Astrocyte (in vitro differentiated cells and primary cell): ENCODE measurements around the gene TLE5. TPM values are rescaled to one million over a fixed set of nuclear protein-coding genes. Genes with fewer than 3 reads are reported as not detected.

Experiments
- DNase-seq: peaks from one replicate; pipeline ENCODE4 v3.0.0-alpha.2; 2010; ENCODE audit warnings: low read depth
- FAIRE-seq: peaks from 2 replicates; lab custom pipeline; 2011; peaks lifted over from hg19 to GRCh38; lab: Jason Lieb, UNC
- H2AFZ ChIP-seq: 2 replicates; pipeline ENCODE4 v1.6.0; 2012; ENCODE audit warnings: low read depth, low read length, inconsistent platforms
- H3K27ac ChIP-seq: 2 replicates; pipeline ENCODE4 v1.5.1; 2011; ENCODE audit warnings: low read depth, low read length, inconsistent platforms
- H3K27me3 ChIP-seq: 2 replicates; pipeline ENCODE4 v1.6.0; 2011; ENCODE audit warnings: low read length, inconsistent platforms; ENCODE audit not compliant: insufficient read depth
- H3K36me3 ChIP-seq: 2 replicates; pipeline ENCODE4 v1.5.1; 2011; ENCODE audit warnings: low read length, inconsistent platforms; ENCODE audit not compliant: insufficient read depth
- H3K4me1 ChIP-seq: 2 replicates; pipeline ENCODE4 v1.5.1; 2011; ENCODE audit warnings: low read length, inconsistent platforms; ENCODE audit not compliant: insufficient read depth
- H3K4me2 ChIP-seq: 2 replicates; pipeline ENCODE4 v1.6.0; 2012; ENCODE audit warnings: low read length, inconsistent platforms
- H3K4me3 ChIP-seq: 2 replicates; pipeline ENCODE4 v1.5.1; 2011; ENCODE audit warnings: low read depth, mild to moderate bottlenecking, low read length, inconsistent platforms; ENCODE audit not compliant: insufficient read depth
- H3K79me2 ChIP-seq: 2 replicates; pipeline ENCODE4 v1.6.0; 2012; ENCODE audit warnings: mild to moderate bottlenecking, low read length, inconsistent platforms; ENCODE audit not compliant: insufficient read depth
- H3K9ac ChIP-seq: 2 replicates; pipeline ENCODE4 v1.6.0; 2012; ENCODE audit warnings: mild to moderate bottlenecking, low read length, inconsistent platforms
- H3K9me3 ChIP-seq: 2 replicates; pipeline ENCODE4 v1.5.1; 2012; ENCODE audit warnings: low read depth, mild to moderate bottlenecking, low read length, inconsistent platforms; ENCODE audit not compliant: insufficient read depth
- H4K20me1 ChIP-seq: 2 replicates; pipeline ENCODE4 v1.6.0; 2012; ENCODE audit warnings: low read length, inconsistent platforms; ENCODE audit not compliant: insufficient read depth
- H3K27ac Mint-ChIP-seq: one replicate; pipeline ENCODE4 v1.8.0; 2021; ENCODE audit warnings: mild to moderate bottlenecking, mixed read lengths; ENCODE audit not compliant: unreplicated experiment
- H3K27me3 Mint-ChIP-seq: one replicate; pipeline ENCODE4 v1.8.0; 2021; ENCODE audit warnings: low read depth, mixed read lengths; ENCODE audit not compliant: unreplicated experiment
- H3K36me3 Mint-ChIP-seq: one replicate; pipeline ENCODE4 v1.8.0; 2021; ENCODE audit warnings: low read depth, mixed read lengths; ENCODE audit not compliant: unreplicated experiment
- H3K4me1 Mint-ChIP-seq: one replicate; pipeline ENCODE4 v1.8.0; 2021; ENCODE audit warnings: low read depth, mixed read lengths; ENCODE audit not compliant: unreplicated experiment
- H3K4me3 Mint-ChIP-seq: one replicate; pipeline ENCODE4 v1.8.0; 2021; ENCODE audit warnings: mild to moderate bottlenecking, moderate library complexity, mixed read lengths; ENCODE audit not compliant: unreplicated experiment
- H3K9me3 Mint-ChIP-seq: one replicate; pipeline ENCODE4 v1.8.0; 2021; ENCODE audit warnings: mild to moderate bottlenecking, mixed read lengths; ENCODE audit not compliant: unreplicated experiment
- CTCF ChIP-seq: IDR thresholded peaks from 2 replicates; pipeline ENCODE4 v1.5.1; 2011; ENCODE audit warnings: low read depth, mild to moderate bottlenecking, inconsistent platforms, low read length, moderate library complexity; ENCODE audit not compliant: insufficient read depth
- EZH2 ChIP-seq: IDR thresholded peaks from 2 replicates; pipeline ENCODE4 v1.6.1; 2012; ENCODE audit warnings: mild to moderate bottlenecking, low read length, inconsistent platforms; ENCODE audit not compliant: insufficient read depth
- total RNA-seq: library from RNA; stranded (reverse); gene quantifications from 2 replicates; pipeline ENCODE4 v1.2.1, GENCODE V29; 2021

The TLE5 gene
- total RNA-seq, 1 donor from 2014 or later = 210 TPM

- TF ChIP-seq EZH2 = no peak
- TF ChIP-seq CTCF = no peak
- no peaks in the 10 kb centered on the region for H3K36me3 ChIP-seq
- H3K79me2 ChIP-seq = no peaks in the 10 kb centered on the region
- no peak overlapping the region for H3K4me2 ChIP-seq
- H2AFZ ChIP-seq = no peak overlapping the region
- no peak for FAIRE-seq
- no peak for DNase-seq
- H3K27me3 Mint-ChIP-seq = peaks cover 62% of the 10 kb centered on the region
- no peaks in the 10 kb centered on the region for H4K20me1 ChIP-seq
- H3K9me3 Mint-ChIP-seq = no peaks in the 10 kb centered on the region
- no peaks in the 10 kb centered on the region for H3K36me3 Mint-ChIP-seq
- no peak overlapping the region for H3K27ac Mint-ChIP-seq
- no peak overlapping the region for H3K27ac ChIP-seq
- H3K27me3 ChIP-seq = peaks cover 9% of the 10 kb centered on the region
- no peaks in the 10 kb centered on the region for H3K4me1 Mint-ChIP-seq
- H3K4me1 ChIP-seq = no peaks in the 10 kb centered on the region
- no peak overlapping the region for H3K4me3 Mint-ChIP-seq
- no peaks in the 10 kb centered on the region for H3K9me3 ChIP-seq
- no peak overlapping the region for H3K9ac ChIP-seq
- H3K4me3 ChIP-seq = no peak overlapping the region
These were observed 46.9 kb downstream of the TLE5 start for GRCh38 chr19:3015126-3016057.

- H3K27me3 Mint-ChIP-seq = peaks cover 64% of the 10 kb centered on the region
- Histone ChIP-seq H3K9ac (no peak overlapping the region), H3K27me3 (peaks cover 9% of the 10 kb centered on the region), H3K9me3 (no peaks in the 10 kb centered on the region), H4K20me1 (no peaks in the 10 kb centered on the region), H3K4me1 (no peaks in the 10 kb centered on the region), H3K79me2 (no peaks in the 10 kb centered on the region), H2AFZ (no peak overlapping the region), H3K36me3 (no peaks in the 10 kb centered on the region), H3K4me3 (no peak overlapping the region), H3K27ac (no peak overlapping the region), H3K4me2 (no peak overlapping the region)
- FAIRE-seq (no peak), DNase-seq (no peak)
- H3K36me3 Mint-ChIP-seq = no peaks in the 10 kb centered on the region
- H3K27ac Mint-ChIP-seq = no peak overlapping the region
- no peaks in the 10 kb centered on the region for H3K4me1 Mint-ChIP-seq
- H3K9me3 Mint-ChIP-seq = peaks cover 2% of the 10 kb centered on the region
- H3K4me3 Mint-ChIP-seq = no peak overlapping the region
- TF ChIP-seq EZH2 = no peak
- TF ChIP-seq CTCF = no peak
These were observed 48.2 kb downstream of the TLE5 start for GRCh38 chr19:3014135-3014534.

- Histone ChIP-seq H3K36me3 (no peaks in the 10 kb centered on the region), H4K20me1 (no peaks in the 10 kb centered on the region), H3K9ac (no peak overlapping the region), H3K4me3 (no peak overlapping the region), H3K27ac (no peak overlapping the region), H3K79me2 (no peaks in the 10 kb centered on the region), H2AFZ (no peak overlapping the region), H3K27me3 (peaks cover 9% of the 10 kb centered on the region), H3K9me3 (no peaks in the 10 kb centered on the region), H3K4me2 (no peak overlapping the region), H3K4me1 (no peaks in the 10 kb centered on the region)
- FAIRE-seq (no peak), DNase-seq (no peak)
- no peaks in the 10 kb centered on the region for H3K36me3 Mint-ChIP-seq
- no peaks in the 10 kb centered on the region for H3K4me1 Mint-ChIP-seq
- no peak overlapping the region for H3K4me3 Mint-ChIP-seq
- peaks cover 67% of the 10 kb centered on the region for H3K27me3 Mint-ChIP-seq
- peaks cover 2% of the 10 kb centered on the region for H3K9me3 Mint-ChIP-seq
- TF ChIP-seq CTCF (no peak), EZH2 (no peak)
- H3K27ac Mint-ChIP-seq = no peak overlapping the region
These were observed 49.0 kb downstream of the TLE5 start for GRCh38 chr19:3013263-3013725.
